ENCODE data around the gene MRPS16.
A peak's percentile ranks its signal among the peaks of the same experiment; 100 is the strongest.

The MRPS16 gene

GRCh38 chr10:73238990-73239566, 13.4 kb downstream of the MRPS16 start:
- FAIRE-seq, result no peak

- no peak for FAIRE-seq
Measured at GRCh38 chr10:73234695-73235094, 17.7 kb downstream of the MRPS16 start.

GRCh38 chr10:73233883-73234282, 18.6 kb downstream of the MRPS16 start:
- no peak for FAIRE-seq

- no peak for FAIRE-seq
Measured at GRCh38 chr10:73232887-73233286, 19.6 kb downstream of the MRPS16 start.

- FAIRE-seq, result no peak
Measured at GRCh38 chr10:73229567-73229966, 22.9 kb downstream of the MRPS16 start.

- FAIRE-seq, result no peak
Measured at GRCh38 chr10:73228247-73228646, 24.2 kb downstream of the MRPS16 start.

- no peak for FAIRE-seq
Measured at GRCh38 chr10:73226663-73227062, 25.8 kb downstream of the MRPS16 start.

- FAIRE-seq, result no peak
Measured at GRCh38 chr10:73225518-73225917, 26.9 kb downstream of the MRPS16 start.

- peak; percentile 89 for FAIRE-seq
Measured at GRCh38 chr10:73220989-73221388, 31.5 kb downstream of the MRPS16 start.

- no peak for FAIRE-seq
Measured at GRCh38 chr10:73219384-73219783, 33.1 kb downstream of the MRPS16 start.

GRCh38 chr10:73218431-73219191, 33.8 kb downstream of the MRPS16 start:
- FAIRE-seq, result no peak

GRCh38 chr10:73217628-73218027, 34.8 kb downstream of the MRPS16 start:
- FAIRE-seq, result no peak

- no peak for FAIRE-seq
Measured at GRCh38 chr10:73215749-73216148, 36.7 kb downstream of the MRPS16 start.

GRCh38 chr10:73211106-73211811, 41.2 kb downstream of the MRPS16 start:
- no peak for FAIRE-seq

GRCh38 chr10:73210395-73211105, 41.9 kb downstream of the MRPS16 start:
- FAIRE-seq, result no peak

GRCh38 chr10:73209705-73210104, 42.7 kb downstream of the MRPS16 start:
- no peak for FAIRE-seq

- no peak for FAIRE-seq
Measured at GRCh38 chr10:73207883-73208282, 44.6 kb downstream of the MRPS16 start.

- no peak for FAIRE-seq
Measured at GRCh38 chr10:73206385-73206784, 46.1 kb downstream of the MRPS16 start.

- no peak for FAIRE-seq
Measured at GRCh38 chr10:73205890-73206289, 46.6 kb downstream of the MRPS16 start.

- no peak for FAIRE-seq
Measured at GRCh38 chr10:73205081-73205480, 47.4 kb downstream of the MRPS16 start.
